HepG2 (cell line): ENCODE measurements around the gene VEGFA. TPM values are rescaled to one million over a fixed set of nuclear protein-coding genes. Genes with fewer than 3 reads are reported as not detected.

Experiments used
- ATAC-seq: fragments of 200-7000 bp; cut with Tn5 transposase; 3 replicates; pipeline ENCODE4 v1.9.1; 2020; ENCODE audit warnings: mild to moderate bottlenecking, moderate library complexity
- BruUV-seq: library from RNA; stranded (reverse); fragments of 400-500 nt; replicated peaks from 2 replicates; lab custom pipeline; 2021; lab: Mats Ljungman, UMichigan
- CTCF ChIA-PET: fragments of 300-600 bp; formaldehyde crosslinking; extraction: SDS; loops from one replicate; lab custom pipeline; 2021; ENCODE audit warnings: low total read pairs, inconsistent platforms, low intra/inter-chr PET ratio; lab: Yijun Ruan, JAX
- POLR2A ChIA-PET: fragments of 350-600 bp; sonication (Branson Sonifier 250); formaldehyde crosslinking; loops from one replicate; lab custom pipeline; 2020; ENCODE audit warnings: antibody characterized with exemption, inconsistent platforms; lab: Yijun Ruan, JAX
- DNase-seq: peaks from one replicate; pipeline ENCODE4 v3.0.0-alpha.2; 2015; ENCODE audit warnings: low spot score
- FAIRE-seq: peaks from 3 replicates; lab custom pipeline; 2011; peaks lifted over from hg19 to GRCh38; lab: Jason Lieb, UNC
- H2AFZ ChIP-seq: one replicate; pipeline ENCODE4 v1.6.1; 2011; ENCODE audit warnings: low read length, inconsistent platforms
- H3K27ac ChIP-seq: fragments of 300-600 bp; 3 replicates; pipeline ENCODE4 v1.8.0; 2011; ENCODE audit warnings: mixed run types, mild to moderate bottlenecking, mixed read lengths, low read length, inconsistent platforms; ENCODE audit not compliant: insufficient read depth; ENCODE audit errors: extremely low read length
- H3K27me3 ChIP-seq, 2 experiments: fragments of 200-600 bp in 1 of 2; 2 replicates in 1 of 2; 3 replicates in 1 of 2; pipeline versions ENCODE4 v1.6.0 to v1.8.0; 2011; ENCODE audit warnings: low read length in 2 of 2, mild to moderate bottlenecking in 2 of 2, moderate library complexity in 2 of 2, inconsistent platforms in 1 of 2; ENCODE audit not compliant: insufficient read depth in 2 of 2, control insufficient read depth in 1 of 2
- H3K36me3 ChIP-seq, 2 experiments: fragments of 200-600 bp in 1 of 2; replicated peaks in 1 of 2; 2 replicates in 1 of 2; 3 replicates in 1 of 2; pipeline versions ENCODE4 v1.5.1 to v1.8.0; 2011; ENCODE audit warnings: low read length in 2 of 2, inconsistent platforms in 1 of 2; ENCODE audit not compliant: insufficient read depth in 2 of 2, control insufficient read depth in 1 of 2
- H3K4me1 ChIP-seq: 2 replicates; pipeline ENCODE4 v1.5.1; 2012; ENCODE audit warnings: low read length, inconsistent platforms; ENCODE audit not compliant: insufficient read depth
- H3K4me2 ChIP-seq: 2 replicates; pipeline ENCODE4 v1.6.0; 2011; ENCODE audit warnings: low read depth, low read length, inconsistent platforms
- H3K4me3 ChIP-seq, 3 experiments: fragments of 200-600 bp in 1 of 3; sonication (generic), shearing (Covaris generic) in 1 of 3; replicated peaks in 1 of 3; 2 replicates each; pipeline ENCODE4 v1.5.1; 2011 to 2016; ENCODE audit warnings: low read length in 3 of 3, inconsistent platforms in 2 of 3, low read depth in 2 of 3, mild to moderate bottlenecking in 2 of 3, control low read depth in 1 of 3, mixed read lengths in 1 of 3; ENCODE audit not compliant: insufficient read depth in 1 of 3
- H3K79me2 ChIP-seq: one replicate; pipeline ENCODE4 v1.6.1; 2011; ENCODE audit warnings: low read length, inconsistent platforms; ENCODE audit not compliant: insufficient read depth
- H3K9ac ChIP-seq: 2 replicates; pipeline ENCODE4 v1.6.0; 2011; ENCODE audit warnings: mild to moderate bottlenecking, low read depth, low read length, inconsistent platforms; ENCODE audit not compliant: insufficient read depth
- H3K9me3 ChIP-seq: 2 replicates; pipeline ENCODE4 v1.5.1; 2012; ENCODE audit warnings: mild to moderate bottlenecking, low read length
- H4K20me1 ChIP-seq: 2 replicates; pipeline ENCODE4 v1.6.0; 2011; ENCODE audit warnings: inconsistent platforms, mild to moderate bottlenecking, low read length, moderate library complexity; ENCODE audit not compliant: insufficient read depth
- AGO2 ChIP-seq: fragments of 200-400 bp; formaldehyde crosslinking; optimal IDR thresholded peaks from 2 replicates; pipeline ENCODE3; 2017; ENCODE audit warnings: mild to moderate bottlenecking, low read depth, low read length, moderate library complexity
- KLF15 ChIP-seq: sonication (generic); formaldehyde crosslinking; IDR thresholded peaks from 2 replicates; pipeline ENCODE4 v1.8.1; 2023; ENCODE audit warnings: borderline replicate concordance, mild to moderate bottlenecking, inconsistent platforms, missing genetic modification reagents, mixed read lengths
- SKIL ChIP-seq: sonication (generic); formaldehyde crosslinking; IDR thresholded peaks from 2 replicates; pipeline ENCODE4 v1.8.0; 2022; ENCODE audit warnings: missing genetic modification reagents, mild to moderate bottlenecking, moderate library complexity, borderline replicate concordance
- SP4 ChIP-seq: sonication (generic); formaldehyde crosslinking; IDR thresholded peaks from 2 replicates; pipeline ENCODE4 v1.8.1; 2023; ENCODE audit warnings: mild to moderate bottlenecking, missing genetic modification reagents
- TBX2 ChIP-seq: sonication (generic); formaldehyde crosslinking; IDR thresholded peaks from 2 replicates; pipeline ENCODE4 v1.5.0; 2020; ENCODE audit warnings: missing genetic modification reagents, mild to moderate bottlenecking, borderline replicate concordance
- THAP9 ChIP-seq: sonication (generic); formaldehyde crosslinking; IDR thresholded peaks from 2 replicates; pipeline ENCODE4; 2020; ENCODE audit warnings: missing genetic modification reagents, mild to moderate bottlenecking, borderline replicate concordance
- ZFP41 ChIP-seq: sonication (generic); formaldehyde crosslinking; IDR thresholded peaks from 2 replicates; pipeline ENCODE4 v1.4.0; 2020; ENCODE audit warnings: mild to moderate bottlenecking, missing genetic modification reagents, borderline replicate concordance
- ZNF781 ChIP-seq: sonication (generic); formaldehyde crosslinking; IDR thresholded peaks from 2 replicates; pipeline ENCODE4 v1.5.1; 2020; ENCODE audit warnings: borderline replicate concordance, mild to moderate bottlenecking, missing genetic modification reagents; ENCODE audit errors: not compliant biosample characterization
- WGBS: methylation state at CpG from one replicate; pipeline ENCODE4 v1.1.6; 2017; ENCODE audit warnings: low lambda C conversion rate; 5-methylcytosine and 5-hydroxymethylcytosine counted together
- in situ Hi-C: cut with HindIII; loops from 2 replicates; pipeline ENCODE4 v1.10.0; 2017; ENCODE audit warnings: low pct_unique_long_range_greater_than_20kb; ENCODE audit not compliant: extremely low pct_ligation_motif_present
- intact Hi-C: fragments of 100-400 bp; cut with micrococcal nuclease; formaldehyde crosslinking; loops from one replicate; pipeline ENCODE4 v1.10.0; 2022; ENCODE audit not compliant: unreplicated experiment
- polyA plus RNA-seq, 8 experiments: library from polyadenylated mRNA; depleted of rRNA in 3 of 8; stranded (reverse) in 7 of 8; unstranded in 1 of 8; fragments of >200 nt; fragmentation: Illumina TruSeq in 4 of 8; extraction: Trizol in 4 of 8; gene quantifications; 2 replicates each; pipeline versions ENCODE4 v1.2.1 to v1.2.3, GENCODE V29; 2011 to 2016; ENCODE audit warnings: low read depth in 4 of 8, missing spikeins in 1 of 8, mixed read lengths in 1 of 8; ENCODE audit not compliant: insufficient read depth in 1 of 8
- total RNA-seq, 5 experiments: library from RNA; depleted of rRNA; stranded (reverse); fragments of >200 nt; fragmentation: Illumina TruSeq; extraction: Trizol; gene quantifications; 2 replicates each; pipeline ENCODE4 v1.2.3, GENCODE V29; 2016; ENCODE audit warnings: low read depth in 1 of 5

Gene VEGFA
- total and polyA plus RNA-seq, 2 of the 13 experiments (the other 11 are each of a cell fraction or from before 2014, with no cell fraction given): 68.1 to 629 TPM

- no peak for TF ChIP-seq SKIL (CRISPR knock-in tag)
- TF ChIP-seq ZNF781: no peak
- no peak for TF ChIP-seq SP4 (CRISPR knock-in tag)
- no peak for TF ChIP-seq KLF15 (CRISPR knock-in tag)
Measured at GRCh38 chr6:43778976-43779851, 9.2 kb downstream of the VEGFA start (continued).

DNA sequence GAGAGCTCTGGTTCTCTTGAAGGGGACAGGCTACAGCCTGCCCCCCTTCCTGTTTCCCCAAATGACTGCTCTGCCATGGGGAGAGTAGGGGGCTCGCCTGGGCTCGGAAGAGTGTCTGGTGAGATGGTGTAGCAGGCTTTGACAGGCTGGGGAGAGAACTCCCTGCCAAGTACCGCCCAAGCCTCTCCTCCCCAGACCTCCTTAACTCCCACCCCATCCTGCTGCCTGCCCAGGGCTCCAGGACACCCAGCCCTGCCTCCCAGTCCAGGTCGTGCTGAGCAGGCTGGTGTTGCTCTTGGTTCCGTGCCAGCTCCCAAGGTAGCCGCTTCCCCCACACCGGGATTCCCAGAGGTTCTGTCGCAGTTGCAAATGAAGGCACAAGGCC, 9.8 kb downstream of the VEGFA start:
- Histone ChIP-seq H3K9me3 (no peaks in the 10 kb centered on the region), H3K27ac (no peak overlapping the region), H3K79me2 (peaks cover 42% of the 10 kb centered on the region), H3K9ac (no peak overlapping the region), H3K4me2 (no peak overlapping the region), H3K4me3 (no peak overlapping the region), H3K36me3 (peaks cover 85 to 98% of the 10 kb centered on the region in 2 experiments), H3K4me1 (peaks cover 22% of the 10 kb centered on the region), H4K20me1 (peaks cover 98% of the 10 kb centered on the region), H3K27me3 (no peaks in the 10 kb centered on the region), H2AFZ (no peak overlapping the region)
- no TSS peak for BruUV-seq
- ChIA-PET CTCF (no interaction called here), POLR2A (no interaction called here)
- intact Hi-C loops (no loop called here), in situ Hi-C loops (no loop called here)
- FAIRE-seq: no peak
- no peak for DNase-seq
- no peak for ATAC-seq
- 94% methylated on average over 8 of the region's 8 CpGs for WGBS
- TF ChIP-seq ZFP41 (no peak), THAP9 (CRISPR knock-in tag) (no peak), AGO2 (peak; percentile 36), TBX2 (0 out of 2 replicates have a peak, but pooled peaks have one; percentile 20)
